GM12878 (cell line): Measurements from ENCODE around the gene CXADR. TPM values are rescaled to one million over a fixed set of nuclear protein-coding genes. Genes with fewer than 3 reads are reported as not detected.

Experiments
- CBFB ChIP-seq: IDR thresholded peaks from 2 replicates; pipeline ENCODE4 v1.6.1; 2016; ENCODE audit warnings: antibody characterized with exemption, low read depth
- DPF2 ChIP-seq: fragments of 450-650 bp; IDR thresholded peaks from 2 replicates; pipeline ENCODE4 v1.6.1; 2017; ENCODE audit warnings: mild to moderate bottlenecking
- EGR1 ChIP-seq, 2 experiments: IDR thresholded peaks; 1 replicate in 1 of 2; 2 replicates in 1 of 2; pipeline ENCODE4 v1.6.1; 2011 to 2012; ENCODE audit warnings: low read depth in 2 of 2, low read length in 2 of 2, borderline replicate concordance in 1 of 2, mild to moderate bottlenecking in 1 of 2, moderate library complexity in 1 of 2
- FOXM1 ChIP-seq: IDR thresholded peaks from 2 replicates; pipeline ENCODE4 v1.6.1; 2012; ENCODE audit warnings: low read depth, mild to moderate bottlenecking, inconsistent platforms, low read length, moderate library complexity
- GATAD2B ChIP-seq: fragments of 450-650 bp; conservative IDR thresholded peaks from 2 replicates; pipeline ENCODE4 v1.6.1; 2017; ENCODE audit warnings: low read depth, mild to moderate bottlenecking, moderate library complexity
- IKZF2 ChIP-seq, 2 experiments: fragments of 450-650 bp; IDR thresholded peaks; 2 replicates each; pipeline ENCODE4 v1.6.1; 2017; ENCODE audit warnings: mild to moderate bottlenecking in 2 of 2, moderate library complexity in 2 of 2
- JUNB ChIP-seq: IDR thresholded peaks from 2 replicates; pipeline ENCODE4 v1.6.1; 2016; ENCODE audit warnings: antibody characterized with exemption, mild to moderate bottlenecking
- KLF5 ChIP-seq: fragments of 450-650 bp; IDR thresholded peaks from 2 replicates; pipeline ENCODE4 v1.6.1; 2014; ENCODE audit warnings: mild to moderate bottlenecking; ENCODE audit not compliant: partially characterized antibody
- MYC ChIP-seq: IDR thresholded peaks from 2 replicates; pipeline ENCODE4 v1.6.1; 2011; ENCODE audit warnings: mild to moderate bottlenecking, low read length, moderate library complexity, inconsistent platforms; ENCODE audit not compliant: insufficient read depth, insufficient replicate concordance, insufficient read length, severe bottlenecking
- NFIC ChIP-seq: IDR thresholded peaks from 2 replicates; pipeline ENCODE4 v1.6.1; 2012; ENCODE audit warnings: low read depth, mild to moderate bottlenecking, inconsistent platforms, low read length, moderate library complexity
- POLR2AphosphoS5 ChIP-seq: IDR thresholded peaks from 2 replicates; pipeline ENCODE4 v1.6.1; 2011; ENCODE audit warnings: mild to moderate bottlenecking, low read length, inconsistent platforms
- PRDM15 ChIP-seq: fragments of 450-650 bp; formaldehyde crosslinking; IDR thresholded peaks from 2 replicates; pipeline ENCODE4 v1.4.0; 2020; ENCODE audit warnings: mild to moderate bottlenecking, moderate library complexity
- SMAD5 ChIP-seq: IDR thresholded peaks from 2 replicates; pipeline ENCODE4 v1.6.1; 2016; ENCODE audit warnings: antibody characterized with exemption, low read depth
- SRF ChIP-seq, 2 experiments: IDR thresholded peaks; 2 replicates each; pipeline ENCODE4 v1.6.1; 2011; ENCODE audit warnings: low read depth in 2 of 2, low read length in 2 of 2, mild to moderate bottlenecking in 1 of 2, moderate library complexity in 1 of 2
- YY1 ChIP-seq: IDR thresholded peaks from 2 replicates; pipeline ENCODE4 v1.6.1; 2011; ENCODE audit warnings: low read depth, mild to moderate bottlenecking, low read length
- ZNF207 ChIP-seq: fragments of 450-650 bp; IDR thresholded peaks from 2 replicates; pipeline ENCODE4 v1.6.1; 2014; ENCODE audit warnings: antibody characterized with exemption, mild to moderate bottlenecking, borderline replicate concordance
- ZNF384 ChIP-seq: IDR thresholded peaks from 2 replicates; pipeline ENCODE4 v1.6.1; 2012; ENCODE audit warnings: low read depth, mild to moderate bottlenecking, low read length, improper control_type of control experiment, borderline replicate concordance
- polyA plus RNA-seq, 11 experiments: library from polyadenylated mRNA; depleted of rRNA in 4 of 11; unstranded in 6 of 11; stranded (reverse) in 5 of 11; fragments of >200 nt; fragmentation: Nextera tagmentation in 4 of 11; fragmentation: Illumina TruSeq in 1 of 11; extraction: Ambion mirVana in 4 of 11; extraction: Trizol in 1 of 11; gene quantifications; 1 replicate in 1 of 11; 2 replicates in 10 of 11; pipeline versions ENCODE4 v1.2.1 to v1.2.3, GENCODE V29; 2011 to 2016; ENCODE audit warnings: inconsistent platforms in 2 of 11, missing spikeins in 2 of 11, low read depth in 1 of 11
- total RNA-seq, 4 experiments: library from RNA; depleted of rRNA in 3 of 4; stranded (reverse); fragments of >200 nt in 3 of 4; fragmentation: Illumina TruSeq in 1 of 4; extraction: Trizol in 1 of 4; gene quantifications; 2 replicates each; pipeline versions ENCODE4 v1.2.1 to v1.2.3, GENCODE V29; 2013 to 2021
- TF ChIP-seq, protein P1 (sequence below): fragments of 450-650 bp; IDR thresholded peaks from 2 replicates; pipeline ENCODE4 v1.6.1; 2017; ENCODE audit warnings: mild to moderate bottlenecking, moderate library complexity
- TF ChIP-seq, protein P2 (sequence below): fragments of 450-650 bp; IDR thresholded peaks from 2 replicates; pipeline ENCODE4 v1.6.1; 2017; ENCODE audit warnings: mild to moderate bottlenecking, low read depth, inconsistent platforms; ENCODE audit not compliant: poor library complexity, severe bottlenecking

Gene CXADR
- total and polyA plus RNA-seq, 10 of the 15 experiments (the other 5 are each of a cell fraction or from before 2014, with no cell fraction given), result 0.01 to 0.64 (median 0.13) TPM

GRCh38 chr21:17611414-17612022 is 98.7 kb downstream of the CXADR start (continued):
- 0 out of 2 replicates have a peak, but pooled peaks have one; percentile 57 for TF ChIP-seq PRDM15 (CRISPR knock-in tag)
- TF ChIP-seq, protein P1, sequence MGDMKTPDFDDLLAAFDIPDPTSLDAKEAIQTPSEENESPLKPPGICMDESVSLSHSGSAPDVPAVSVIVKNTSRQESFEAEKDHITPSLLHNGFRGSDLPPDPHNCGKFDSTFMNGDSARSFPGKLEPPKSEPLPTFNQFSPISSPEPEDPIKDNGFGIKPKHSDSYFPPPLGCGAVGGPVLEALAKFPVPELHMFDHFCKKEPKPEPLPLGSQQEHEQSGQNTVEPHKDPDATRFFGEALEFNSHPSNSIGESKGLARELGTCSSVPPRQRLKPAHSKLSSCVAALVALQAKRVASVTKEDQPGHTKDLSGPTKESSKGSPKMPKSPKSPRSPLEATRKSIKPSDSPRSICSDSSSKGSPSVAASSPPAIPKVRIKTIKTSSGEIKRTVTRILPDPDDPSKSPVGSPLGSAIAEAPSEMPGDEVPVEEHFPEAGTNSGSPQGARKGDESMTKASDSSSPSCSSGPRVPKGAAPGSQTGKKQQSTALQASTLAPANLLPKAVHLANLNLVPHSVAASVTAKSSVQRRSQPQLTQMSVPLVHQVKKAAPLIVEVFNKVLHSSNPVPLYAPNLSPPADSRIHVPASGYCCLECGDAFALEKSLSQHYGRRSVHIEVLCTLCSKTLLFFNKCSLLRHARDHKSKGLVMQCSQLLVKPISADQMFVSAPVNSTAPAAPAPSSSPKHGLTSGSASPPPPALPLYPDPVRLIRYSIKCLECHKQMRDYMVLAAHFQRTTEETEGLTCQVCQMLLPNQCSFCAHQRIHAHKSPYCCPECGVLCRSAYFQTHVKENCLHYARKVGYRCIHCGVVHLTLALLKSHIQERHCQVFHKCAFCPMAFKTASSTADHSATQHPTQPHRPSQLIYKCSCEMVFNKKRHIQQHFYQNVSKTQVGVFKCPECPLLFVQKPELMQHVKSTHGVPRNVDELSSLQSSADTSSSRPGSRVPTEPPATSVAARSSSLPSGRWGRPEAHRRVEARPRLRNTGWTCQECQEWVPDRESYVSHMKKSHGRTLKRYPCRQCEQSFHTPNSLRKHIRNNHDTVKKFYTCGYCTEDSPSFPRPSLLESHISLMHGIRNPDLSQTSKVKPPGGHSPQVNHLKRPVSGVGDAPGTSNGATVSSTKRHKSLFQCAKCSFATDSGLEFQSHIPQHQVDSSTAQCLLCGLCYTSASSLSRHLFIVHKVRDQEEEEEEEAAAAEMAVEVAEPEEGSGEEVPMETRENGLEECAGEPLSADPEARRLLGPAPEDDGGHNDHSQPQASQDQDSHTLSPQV, result no peak
- TF ChIP-seq MYC, result no peak
- peak; percentile 41 to 54; a peak in 3 of 4 replicates for TF ChIP-seq IKZF2 (IDR thresholded peaks at IDR 0.05)
- no peak for TF ChIP-seq KLF5
- no peak for TF ChIP-seq SRF (IDR thresholded peaks at IDR 0.05; ENCODE audit: low read depth in 2 of 2, low read length in 2 of 2)
- TF ChIP-seq YY1, result peak; percentile 78; the same call in 1 of the 2 replicates
- TF ChIP-seq DPF2, result peak; percentile 39; the same call in 1 of the 2 replicates
- TF ChIP-seq GATAD2B, result no peak
- no peak; the same call in 1 of the 2 replicates for TF ChIP-seq ZNF384
- peak; percentile 69 for TF ChIP-seq POLR2AphosphoS5
- peak; percentile 63; the same call in 1 of the 2 replicates for TF ChIP-seq CBFB
- TF ChIP-seq, protein P2, sequence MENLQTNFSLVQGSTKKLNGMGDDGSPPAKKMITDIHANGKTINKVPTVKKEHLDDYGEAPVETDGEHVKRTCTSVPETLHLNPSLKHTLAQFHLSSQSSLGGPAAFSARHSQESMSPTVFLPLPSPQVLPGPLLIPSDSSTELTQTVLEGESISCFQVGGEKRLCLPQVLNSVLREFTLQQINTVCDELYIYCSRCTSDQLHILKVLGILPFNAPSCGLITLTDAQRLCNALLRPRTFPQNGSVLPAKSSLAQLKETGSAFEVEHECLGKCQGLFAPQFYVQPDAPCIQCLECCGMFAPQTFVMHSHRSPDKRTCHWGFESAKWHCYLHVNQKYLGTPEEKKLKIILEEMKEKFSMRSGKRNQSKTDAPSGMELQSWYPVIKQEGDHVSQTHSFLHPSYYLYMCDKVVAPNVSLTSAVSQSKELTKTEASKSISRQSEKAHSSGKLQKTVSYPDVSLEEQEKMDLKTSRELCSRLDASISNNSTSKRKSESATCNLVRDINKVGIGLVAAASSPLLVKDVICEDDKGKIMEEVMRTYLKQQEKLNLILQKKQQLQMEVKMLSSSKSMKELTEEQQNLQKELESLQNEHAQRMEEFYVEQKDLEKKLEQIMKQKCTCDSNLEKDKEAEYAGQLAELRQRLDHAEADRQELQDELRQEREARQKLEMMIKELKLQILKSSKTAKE, result peak; percentile 56
- 0 out of 2 replicates have a peak, but pooled peaks have one; percentile 17 for TF ChIP-seq FOXM1
- peak in 1 of 2 experiments; percentile 85; a peak in 2 of 3 replicates for TF ChIP-seq EGR1 (IDR thresholded peaks at IDR 0.05; ENCODE audit: borderline replicate concordance in 1 of 2, low read depth in 2 of 2, low read length in 2 of 2)
- peak; percentile 23; the same call in 1 of the 2 replicates for TF ChIP-seq NFIC
- TF ChIP-seq ZNF207, result peak; percentile 41; the same call in 1 of the 2 replicates
- TF ChIP-seq JUNB, result peak; percentile 51
- 0 out of 2 replicates have a peak, but pooled peaks have one; percentile 25 for TF ChIP-seq SMAD5
